Osteocyte (in vitro differentiated cells): ENCODE results near the gene FAM53B. TPM values are rescaled to one million over a fixed set of nuclear protein-coding genes. Genes with fewer than 3 reads are reported as not detected.
"Not testable (repeated sequence)": the region's sequence is repeated elsewhere in the genome, so short reads cannot be mapped to it uniquely, and the experiment has no call there.

Experiments
- DNase-seq: peaks from one replicate; pipeline ENCODE4 v3.0.0; 2021; ENCODE audit warnings: mixed read lengths; ENCODE audit not compliant: unreplicated experiment; ENCODE audit errors: extremely low spot score
- H3K27ac Mint-ChIP-seq: one replicate; pipeline ENCODE4 v1.8.0; 2021; ENCODE audit warnings: mild to moderate bottlenecking, mixed read lengths; ENCODE audit not compliant: unreplicated experiment
- H3K27me3 Mint-ChIP-seq: one replicate; pipeline ENCODE4 v1.8.0; 2021; ENCODE audit warnings: mixed read lengths; ENCODE audit not compliant: unreplicated experiment
- H3K36me3 Mint-ChIP-seq: one replicate; pipeline ENCODE4 v1.8.0; 2021; ENCODE audit warnings: mixed read lengths; ENCODE audit not compliant: unreplicated experiment
- H3K4me1 Mint-ChIP-seq: one replicate; pipeline ENCODE4 v1.8.0; 2021; ENCODE audit warnings: mixed read lengths; ENCODE audit not compliant: unreplicated experiment
- H3K4me3 Mint-ChIP-seq: one replicate; pipeline ENCODE4 v1.8.0; 2021; ENCODE audit warnings: mild to moderate bottlenecking, moderate library complexity, mixed read lengths; ENCODE audit not compliant: unreplicated experiment
- H3K9me3 Mint-ChIP-seq: one replicate; pipeline ENCODE4 v1.8.0; 2021; ENCODE audit warnings: mixed read lengths; ENCODE audit not compliant: unreplicated experiment
- CTCF ChIP-seq: fragments of 200-600 bp; sonication (generic); IDR thresholded peaks from 2 replicates; pipeline ENCODE4 v1.5.0; 2021; ENCODE audit warnings: antibody characterized with exemption, mild to moderate bottlenecking, moderate library complexity
- total RNA-seq: library from RNA; stranded (reverse); gene quantifications from 2 replicates; pipeline ENCODE4 v1.2.1, GENCODE V29; 2021

The FAM53B gene
- total RNA-seq, 1 donor from 2014 or later, result 14.7 TPM

DNA sequence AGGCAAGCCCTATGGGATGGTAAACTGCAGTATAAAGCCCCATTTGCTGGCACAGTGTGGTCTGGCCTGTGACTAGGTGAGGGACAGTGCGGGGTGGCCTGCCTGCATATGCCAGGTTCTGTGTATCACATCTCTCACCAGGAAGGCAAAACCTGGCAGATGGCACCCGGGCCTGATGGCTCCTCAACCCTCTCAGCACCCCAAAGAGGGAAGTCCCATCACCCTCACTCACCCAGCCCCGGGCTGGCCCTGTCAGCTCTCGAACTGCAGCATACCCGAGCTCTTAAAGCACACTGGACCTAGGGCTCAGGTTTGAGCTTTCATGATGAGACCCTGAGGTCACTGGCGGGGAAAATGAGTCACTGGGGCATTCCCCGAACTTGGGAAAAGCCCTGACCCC lies 152.1 kb downstream of the FAM53B start:
- DNase-seq, result no peak
- no peaks in the 10 kb centered on the region for H3K4me1 Mint-ChIP-seq
- peaks cover 2% of the 10 kb centered on the region for H3K27me3 Mint-ChIP-seq
- H3K4me3 Mint-ChIP-seq, result no peak overlapping the region
- no peak overlapping the region for H3K27ac Mint-ChIP-seq
- TF ChIP-seq CTCF, result no peak
- H3K36me3 Mint-ChIP-seq, result peaks cover 2% of the 10 kb centered on the region
- H3K9me3 Mint-ChIP-seq, result peaks cover 4% of the 10 kb centered on the region

GRCh38 chr10:124591123-124591495 lies 153.1 kb downstream of the FAM53B start:
- Mint-ChIP-seq H3K27me3 (peaks cover 2% of the 10 kb centered on the region), H3K4me3 (no peak overlapping the region), H3K36me3 (peaks cover 2% of the 10 kb centered on the region), H3K27ac (no peak overlapping the region), H3K9me3 (peaks cover 4% of the 10 kb centered on the region), H3K4me1 (no peaks in the 10 kb centered on the region)
- no peak for TF ChIP-seq CTCF
- no peak for DNase-seq

DNA sequence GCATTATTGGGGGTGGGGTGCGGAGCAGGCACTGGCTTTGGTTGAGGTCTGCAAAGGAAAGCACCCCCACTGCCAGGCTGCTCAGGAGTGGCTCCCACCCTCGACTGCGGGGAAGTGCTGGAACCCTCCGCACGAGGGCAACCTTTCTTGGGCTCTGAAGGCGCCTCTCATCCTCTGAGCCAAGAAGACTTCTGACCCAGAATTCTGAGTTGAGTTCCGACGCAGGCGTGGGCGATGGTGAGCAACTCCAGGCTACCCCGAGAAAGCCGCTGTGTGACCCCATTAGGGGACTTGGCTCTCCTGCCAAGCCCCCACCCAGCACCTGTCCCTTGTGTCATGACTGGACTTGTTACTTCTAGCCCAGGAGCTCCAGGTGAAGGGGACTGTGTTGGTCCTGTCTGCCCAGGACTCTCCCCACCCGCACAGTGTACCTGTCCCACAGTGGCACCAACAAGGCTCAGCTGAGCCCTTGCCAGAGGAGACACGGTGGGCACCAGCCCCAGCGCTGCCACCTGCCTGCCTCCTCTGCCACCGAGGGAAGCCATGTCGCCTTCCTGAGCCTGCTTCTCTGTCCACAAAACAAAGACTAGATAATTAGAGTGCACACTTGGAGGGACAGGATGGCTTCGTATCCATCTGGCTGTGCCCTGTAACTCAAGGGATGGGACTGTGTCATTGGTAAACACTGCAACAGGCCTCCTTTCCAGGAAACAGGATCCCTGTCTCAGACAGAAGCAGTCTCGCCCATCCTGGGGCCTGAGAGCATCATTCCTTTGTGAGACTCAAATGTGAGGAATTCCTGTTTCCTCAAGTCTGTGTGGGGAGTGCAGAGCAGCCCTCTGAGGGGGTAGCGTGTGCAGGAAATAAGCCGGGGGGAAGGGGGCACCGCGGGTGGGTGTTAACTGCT lies 153.7 kb downstream of the FAM53B start:
- no peaks in the 10 kb centered on the region for H3K4me1 Mint-ChIP-seq
- H3K36me3 Mint-ChIP-seq, result peaks cover 2% of the 10 kb centered on the region
- no peak overlapping the region for H3K4me3 Mint-ChIP-seq
- no peak overlapping the region for H3K27ac Mint-ChIP-seq
- TF ChIP-seq CTCF, result no peak
- peaks cover 4% of the 10 kb centered on the region for H3K9me3 Mint-ChIP-seq
- H3K27me3 Mint-ChIP-seq, result peaks cover 2% of the 10 kb centered on the region
- DNase-seq, result no peak

GRCh38 chr10:124589491-124590041 lies 154.6 kb downstream of the FAM53B start:
- DNase-seq, result no peak
- Mint-ChIP-seq H3K27me3 (peaks cover 2% of the 10 kb centered on the region), H3K4me3 (no peak overlapping the region), H3K4me1 (no peaks in the 10 kb centered on the region), H3K27ac (no peak overlapping the region), H3K9me3 (peaks cover 4% of the 10 kb centered on the region), H3K36me3 (peaks cover 2% of the 10 kb centered on the region)
- no peak for TF ChIP-seq CTCF

GRCh38 chr10:124588736-124589490 lies 155.3 kb downstream of the FAM53B start:
- no peak for TF ChIP-seq CTCF
- Mint-ChIP-seq H3K4me1 (no peaks in the 10 kb centered on the region), H3K9me3 (peaks cover 4% of the 10 kb centered on the region), H3K4me3 (no peak overlapping the region), H3K27me3 (peaks cover 2% of the 10 kb centered on the region), H3K27ac (no peak overlapping the region), H3K36me3 (peaks cover 2% of the 10 kb centered on the region)
- DNase-seq, result no peak

GRCh38 chr10:124588341-124588735 lies 155.8 kb downstream of the FAM53B start:
- H3K27me3 Mint-ChIP-seq, H3K27ac Mint-ChIP-seq, H3K36me3 Mint-ChIP-seq, H3K4me1 Mint-ChIP-seq, H3K4me3 Mint-ChIP-seq, DNase-seq, H3K9me3 Mint-ChIP-seq: not testable (repeated sequence)
